Measurements from ENCODE around the gene LOC128125822.
"Not testable (repeated sequence)": the region's sequence is repeated elsewhere in the genome, so short reads cannot be mapped to it uniquely, and the experiment has no call there.

GRCh38 chr6:63522911-63523287, 49.4 kb upstream of the LOC128125822 start:
- TF ChIP-seq CTCF, POLR2A (IDR thresholded peaks at IDR 0.05): not testable (repeated sequence)

Measured in lower leg skin (tissue), 3 donors.